GM20000 (cell line): ENCODE measurements around the gene ASB18.
"Not testable (repeated sequence)": the region's sequence is repeated elsewhere in the genome, so short reads cannot be mapped to it uniquely, and the experiment has no call there.

ENCODE experiments used
- DNase-seq: peaks from one replicate; pipeline ENCODE4 v3.0.0; 2012; ENCODE audit warnings: low spot score
- CTCF ChIP-seq: IDR thresholded peaks from 2 replicates; pipeline ENCODE4 v1.5.1; 2012; ENCODE audit warnings: mild to moderate bottlenecking, control low read depth; ENCODE audit errors: extremely low read depth, missing control alignments

The ASB18 gene

GRCh38 chr2:236291911-236292310 is 27.7 kb upstream of the ASB18 start:
- TF ChIP-seq CTCF, result no peak
- DNase-seq, result no peak

- no peak for TF ChIP-seq CTCF
- no peak for DNase-seq
Observed at GRCh38 chr2:236291476-236291875, 27.3 kb upstream of the ASB18 start.

GRCh38 chr2:236290742-236291425 is 26.7 kb upstream of the ASB18 start:
- TF ChIP-seq CTCF, result no peak
- no peak for DNase-seq

GRCh38 chr2:236289766-236290462 is 25.7 kb upstream of the ASB18 start:
- TF ChIP-seq CTCF, result no peak
- no peak for DNase-seq

GRCh38 chr2:236288373-236288772 is 24.2 kb upstream of the ASB18 start:
- not testable (repeated sequence) for DNase-seq

GRCh38 chr2:236287656-236288055 is 23.4 kb upstream of the ASB18 start:
- no peak for TF ChIP-seq CTCF
- DNase-seq, result no peak

- DNase-seq, result no peak
- no peak for TF ChIP-seq CTCF
Observed at GRCh38 chr2:236286873-236287545, 22.8 kb upstream of the ASB18 start.

GRCh38 chr2:236284208-236284607 is 20.0 kb upstream of the ASB18 start:
- TF ChIP-seq CTCF, result no peak
- no peak for DNase-seq
